Measurements from ENCODE around the gene RCVRN. TPM values are rescaled to one million over a fixed set of nuclear protein-coding genes. Genes with fewer than 3 reads are reported as not detected.

The RCVRN gene
- total and polyA plus RNA-seq, 5 donors from 2014 or later, result not detected

- Histone ChIP-seq H3K4me3 (ENCODE audit: low read depth, low read length) (no peak overlapping the region), H3K27ac (ENCODE audit: insufficient read depth, low read length, poor library complexity, severe bottlenecking) (no peak overlapping the region), H3K4me1 (ENCODE audit: control insufficient read depth, insufficient read depth, low read length, poor library complexity, severe bottlenecking) (no peaks in the 10 kb centered on the region), H3K36me3 (ENCODE audit: control insufficient read depth, insufficient read depth, low read length) (no peaks in the 10 kb centered on the region), H3K9me3 (ENCODE audit: control insufficient read depth in 2 of 2, low read length in 2 of 2) (peaks cover 0 to 11% of the 10 kb centered on the region in 2 experiments), H3K27me3 (ENCODE audit: control insufficient read depth, insufficient read depth, low read length) (no peaks in the 10 kb centered on the region)
- Mint-ChIP-seq H3K4me3 (no peak overlapping the region), H3K27ac (no peak overlapping the region), H3K9me3 (peaks cover 0 to 18% (median 7%) of the 10 kb centered on the region in 7 donors), H3K4me1 (no peaks in the 10 kb centered on the region), H3K36me3 (no peaks in the 10 kb centered on the region), H3K27me3 (no peaks in the 10 kb centered on the region)
- DNase-seq (no peak), ATAC-seq (ENCODE audit: low read depth in 2 of 2) (no peak)
These were observed 44.2 kb downstream of the RCVRN start for GRCh38 chr17:9860851-9861250.

- no peaks in the 10 kb centered on the region for H3K27me3 ChIP-seq (ENCODE audit: control insufficient read depth, insufficient read depth, low read length)
- Mint-ChIP-seq H3K27ac (no peak overlapping the region), H3K27me3 (no peaks in the 10 kb centered on the region), H3K36me3 (no peaks in the 10 kb centered on the region), H3K4me1 (no peaks in the 10 kb centered on the region), H3K4me3 (no peak overlapping the region), H3K9me3 (peaks cover 0 to 18% (median 6%) of the 10 kb centered on the region in 7 donors)
- H3K27ac ChIP-seq (ENCODE audit: insufficient read depth, low read length, poor library complexity, severe bottlenecking), result no peak overlapping the region
- H3K9me3 ChIP-seq (ENCODE audit: control insufficient read depth in 2 of 2, low read length in 2 of 2), result peaks cover 0 to 11% of the 10 kb centered on the region in 2 experiments
- DNase-seq (no peak), ATAC-seq (ENCODE audit: low read depth in 2 of 2) (no peak)
- H3K36me3 ChIP-seq (ENCODE audit: control insufficient read depth, insufficient read depth, low read length), result no peaks in the 10 kb centered on the region
- no peak overlapping the region for H3K4me3 ChIP-seq (ENCODE audit: low read depth, low read length)
- no peaks in the 10 kb centered on the region for H3K4me1 ChIP-seq (ENCODE audit: control insufficient read depth, insufficient read depth, low read length, poor library complexity, severe bottlenecking)
These were observed 45.3 kb downstream of the RCVRN start for GRCh38 chr17:9859781-9860180.

GRCh38 chr17:9855036-9855435 lies 50.0 kb downstream of the RCVRN start:
- no peaks in the 10 kb centered on the region for H3K36me3 ChIP-seq (ENCODE audit: control insufficient read depth, insufficient read depth, low read length)
- H3K4me3 Mint-ChIP-seq, result no peak overlapping the region
- H3K4me1 Mint-ChIP-seq, result no peaks in the 10 kb centered on the region
- peaks cover 0 to 3% of the 10 kb centered on the region in 2 experiments for H3K9me3 ChIP-seq (ENCODE audit: control insufficient read depth in 2 of 2, low read length in 2 of 2)
- no peak overlapping the region for H3K27ac ChIP-seq (ENCODE audit: insufficient read depth, low read length, poor library complexity, severe bottlenecking)
- no peaks in the 10 kb centered on the region for H3K27me3 ChIP-seq (ENCODE audit: control insufficient read depth, insufficient read depth, low read length)
- H3K9me3 Mint-ChIP-seq, result peaks cover 0 to 9% (median 4%) of the 10 kb centered on the region in 7 donors
- H3K36me3 Mint-ChIP-seq, result no peaks in the 10 kb centered on the region
- no peaks in the 10 kb centered on the region for H3K4me1 ChIP-seq (ENCODE audit: control insufficient read depth, insufficient read depth, low read length, poor library complexity, severe bottlenecking)
- H3K27me3 Mint-ChIP-seq, result peaks cover 7% of the 10 kb centered on the region
- no peak overlapping the region for H3K27ac Mint-ChIP-seq
- DNase-seq (no peak), ATAC-seq (ENCODE audit: low read depth in 2 of 2) (no peak)
- no peak overlapping the region for H3K4me3 ChIP-seq (ENCODE audit: low read depth, low read length)

DNA sequence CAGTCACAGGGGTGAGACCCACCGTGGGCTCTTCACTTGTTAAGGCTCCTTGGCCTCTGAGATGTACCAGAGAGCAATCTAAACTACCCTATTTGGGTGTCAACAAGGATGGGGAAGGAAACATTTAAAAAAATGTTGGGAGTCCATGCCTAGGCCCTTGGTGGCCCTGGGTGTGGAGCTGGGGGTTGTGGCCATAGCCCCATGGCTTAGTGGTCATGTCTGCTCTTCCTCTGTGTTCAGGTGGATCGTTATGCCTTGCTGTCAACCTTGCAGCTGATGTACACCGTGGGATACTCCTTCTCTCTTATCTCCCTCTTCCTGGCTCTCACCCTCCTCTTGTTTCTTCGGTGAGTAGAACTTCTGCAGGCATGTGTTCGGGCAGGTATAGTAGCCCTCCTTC lies 50.8 kb downstream of the RCVRN start:
- peaks cover 7% of the 10 kb centered on the region for H3K27me3 Mint-ChIP-seq
- no peaks in the 10 kb centered on the region for H3K27me3 ChIP-seq (ENCODE audit: control insufficient read depth, insufficient read depth, low read length)
- no peaks in the 10 kb centered on the region for H3K9me3 ChIP-seq (ENCODE audit: control insufficient read depth in 2 of 2, low read length in 2 of 2)
- H3K27ac Mint-ChIP-seq, result no peak overlapping the region
- H3K36me3 ChIP-seq (ENCODE audit: control insufficient read depth, insufficient read depth, low read length), result no peaks in the 10 kb centered on the region
- H3K36me3 Mint-ChIP-seq, result no peaks in the 10 kb centered on the region
- no peak overlapping the region for H3K27ac ChIP-seq (ENCODE audit: insufficient read depth, low read length, poor library complexity, severe bottlenecking)
- H3K4me1 ChIP-seq (ENCODE audit: control insufficient read depth, insufficient read depth, low read length, poor library complexity, severe bottlenecking), result no peaks in the 10 kb centered on the region
- ATAC-seq (ENCODE audit: low read depth in 2 of 2) (no peak), DNase-seq (no peak)
- no peak overlapping the region for H3K4me3 ChIP-seq (ENCODE audit: low read depth, low read length)
- no peaks in the 10 kb centered on the region for H3K4me1 Mint-ChIP-seq
- H3K4me3 Mint-ChIP-seq, result no peak overlapping the region
- peaks cover 0 to 9% (median 4%) of the 10 kb centered on the region in 7 donors for H3K9me3 Mint-ChIP-seq

DNA sequence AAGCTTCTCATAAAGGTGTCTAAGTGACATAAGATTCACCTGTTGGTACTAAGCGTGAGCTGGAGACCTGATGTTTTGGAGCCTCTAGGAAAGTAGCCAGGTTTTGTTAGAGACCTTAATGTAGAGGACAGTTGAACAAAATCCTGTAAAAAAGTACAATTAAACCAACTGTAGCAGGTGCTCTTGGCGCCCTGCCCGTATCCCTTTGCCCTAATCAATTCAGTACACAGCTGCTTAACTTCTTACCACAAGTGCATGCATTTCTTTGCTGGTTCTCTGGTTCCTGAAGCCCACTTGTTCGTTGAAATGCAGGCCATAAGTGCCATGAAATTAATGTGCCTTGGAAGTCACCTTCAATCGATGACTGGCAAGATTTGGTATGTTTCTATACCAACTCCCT lies 54.9 kb downstream of the RCVRN start:
- H3K36me3 ChIP-seq (ENCODE audit: control insufficient read depth, insufficient read depth, low read length), result no peaks in the 10 kb centered on the region
- no peak overlapping the region for H3K4me3 ChIP-seq (ENCODE audit: low read depth, low read length)
- ATAC-seq (ENCODE audit: low read depth in 2 of 2) (no peak), DNase-seq (no peak)
- Mint-ChIP-seq H3K4me1 (no peaks in the 10 kb centered on the region), H3K36me3 (no peaks in the 10 kb centered on the region), H3K27me3 (peaks cover 7% of the 10 kb centered on the region), H3K9me3 (peaks cover 0 to 4% (median 1%) of the 10 kb centered on the region in 7 donors), H3K4me3 (no peak overlapping the region), H3K27ac (no peak overlapping the region)
- H3K27me3 ChIP-seq (ENCODE audit: control insufficient read depth, insufficient read depth, low read length), result no peaks in the 10 kb centered on the region
- no peaks in the 10 kb centered on the region for H3K9me3 ChIP-seq (ENCODE audit: control insufficient read depth in 2 of 2, low read length in 2 of 2)
- no peaks in the 10 kb centered on the region for H3K4me1 ChIP-seq (ENCODE audit: control insufficient read depth, insufficient read depth, low read length, poor library complexity, severe bottlenecking)
- no peak overlapping the region for H3K27ac ChIP-seq (ENCODE audit: insufficient read depth, low read length, poor library complexity, severe bottlenecking)

Other genes starting within 250 kb of the RCVRN start
- gene DHRS7C, start 113.7 kb downstream of the RCVRN start, total RNA-seq, result not detected
- gene DHRS7C, start 113.7 kb downstream of the RCVRN start, polyA plus RNA-seq, result not detected
- gene GSG1L2, start 83.2 kb downstream of the RCVRN start, total RNA-seq, result not detected
- gene GSG1L2, start 83.2 kb downstream of the RCVRN start, polyA plus RNA-seq, result not detected
- not detected for gene GLP2R, start 79.3 kb downstream of the RCVRN start, total RNA-seq
- not detected for gene GLP2R, start 79.3 kb downstream of the RCVRN start, polyA plus RNA-seq

All from CD4-positive, CD25-positive, alpha-beta regulatory T cell (primary cell).